CD14-positive monocyte (primary cell): ENCODE results near the gene EYA3. TPM values are rescaled to one million over a fixed set of nuclear protein-coding genes. Genes with fewer than 3 reads are reported as not detected.

Experiments
- DNase-seq, 3 donors: peaks; one replicate each; pipeline ENCODE4 v3.0.0-alpha.2; 2011 to 2022
- H2AFZ ChIP-seq: 2 replicates; pipeline ENCODE4 v1.6.0; 2012; ENCODE audit warnings: mild to moderate bottlenecking, low read depth, low read length, inconsistent platforms; ENCODE audit not compliant: insufficient read depth, poor library complexity, severe bottlenecking
- H3K27ac ChIP-seq, 2 donors: 1 replicate in 1 of 2; 2 replicates in 1 of 2; pipeline ENCODE4 v1.5.1; 2012 to 2013; ENCODE audit warnings: low read length in 2 of 2, control low read depth in 1 of 2, inconsistent platforms in 1 of 2, low read depth in 1 of 2, mild to moderate bottlenecking in 1 of 2
- H3K27me3 ChIP-seq, 2 donors: one replicate each; pipeline versions ENCODE4 v1.6.0 to v1.6.1; 2011 to 2013; ENCODE audit warnings: low read length in 2 of 2; ENCODE audit not compliant: control insufficient read depth in 2 of 2, insufficient read depth in 2 of 2
- H3K36me3 ChIP-seq, 2 donors: replicated peaks in 1 of 2; 1 replicate in 1 of 2; 2 replicates in 1 of 2; pipeline versions ENCODE4 v1.5.1 to v1.6.1; 2012 to 2013; ENCODE audit warnings: low read length in 2 of 2, control low read depth in 1 of 2, inconsistent platforms in 1 of 2, mild to moderate bottlenecking in 1 of 2; ENCODE audit not compliant: insufficient read depth in 2 of 2, control insufficient read depth in 1 of 2
- H3K4me1 ChIP-seq, 2 donors: 1 replicate in 1 of 2; 2 replicates in 1 of 2; pipeline versions ENCODE4 v1.5.1 to v1.6.1; 2012 to 2013; ENCODE audit warnings: low read length in 2 of 2, control low read depth in 1 of 2, inconsistent platforms in 1 of 2, mild to moderate bottlenecking in 1 of 2, moderate library complexity in 1 of 2; ENCODE audit not compliant: insufficient read depth in 2 of 2, control insufficient read depth in 1 of 2
- H3K4me2 ChIP-seq: replicated peaks from 2 replicates; pipeline ENCODE3; 2012; ENCODE audit warnings: low read length, moderate library complexity, mild to moderate bottlenecking; ENCODE audit not compliant: poor library complexity, severe bottlenecking; ENCODE audit errors: extremely low read depth
- H3K4me3 ChIP-seq, 3 experiments: fragments of 200-600 bp in 1 of 3; sonication (generic) in 1 of 3; replicated peaks in 1 of 3; 1 replicate in 2 of 3; 2 replicates in 1 of 3; pipeline ENCODE4 v1.5.1; 2011 to 2013; ENCODE audit warnings: low read length in 3 of 3, mild to moderate bottlenecking in 3 of 3, control low read depth in 2 of 3, low read depth in 2 of 3, inconsistent platforms in 1 of 3, moderate library complexity in 1 of 3
- H3K79me2 ChIP-seq: 2 replicates; pipeline ENCODE4 v1.6.0; 2012; ENCODE audit warnings: mild to moderate bottlenecking, control low read depth, inconsistent platforms, low read length, moderate library complexity; ENCODE audit not compliant: insufficient read depth
- H3K9ac ChIP-seq: 2 replicates; pipeline ENCODE4 v1.6.0; 2017; ENCODE audit warnings: low read length, mild to moderate bottlenecking; ENCODE audit not compliant: insufficient read depth, poor library complexity, severe bottlenecking
- H3K9me3 ChIP-seq, 2 donors: replicated peaks in 1 of 2; 1 replicate in 1 of 2; 2 replicates in 1 of 2; pipeline versions ENCODE4 v1.5.1 to v1.6.1; 2012 to 2013; ENCODE audit warnings: low read length in 2 of 2, control low read depth in 1 of 2; ENCODE audit not compliant: control insufficient read depth in 1 of 2, insufficient read depth in 1 of 2
- H4K20me1 ChIP-seq: 2 replicates; pipeline ENCODE4 v1.6.0; 2012; ENCODE audit warnings: mild to moderate bottlenecking, low read length, control low read depth, moderate library complexity; ENCODE audit not compliant: insufficient read depth
- H3K27ac Mint-ChIP-seq, 7 donors: one replicate each; pipeline ENCODE4 v1.8.0; 2020; ENCODE audit warnings: mild to moderate bottlenecking in 7 of 7, mixed read lengths in 7 of 7, moderate library complexity in 6 of 7, inconsistent platforms in 2 of 7
- H3K27me3 Mint-ChIP-seq, 3 donors: one replicate each; pipeline ENCODE4 v1.8.0; 2021 to 2022; ENCODE audit warnings: low read depth in 3 of 3, mild to moderate bottlenecking in 3 of 3, mixed read lengths in 3 of 3, moderate library complexity in 3 of 3, inconsistent platforms in 1 of 3
- H3K36me3 Mint-ChIP-seq, 2 donors: one replicate each; pipeline ENCODE4 v1.8.0; 2020; ENCODE audit warnings: mixed read lengths in 2 of 2, inconsistent platforms in 1 of 2, mild to moderate bottlenecking in 1 of 2
- H3K4me1 Mint-ChIP-seq: one replicate; pipeline ENCODE4 v1.8.0; 2020; ENCODE audit warnings: mild to moderate bottlenecking, mixed read lengths
- H3K4me3 Mint-ChIP-seq, 2 donors: one replicate each; pipeline ENCODE4 v1.8.0; 2020; ENCODE audit warnings: mild to moderate bottlenecking in 2 of 2, mixed read lengths in 2 of 2, moderate library complexity in 1 of 2
- H3K9me3 Mint-ChIP-seq, 7 donors: one replicate each; pipeline ENCODE4 v1.8.0; 2020 to 2022; ENCODE audit warnings: mixed read lengths in 7 of 7, mild to moderate bottlenecking in 6 of 7, moderate library complexity in 6 of 7, inconsistent platforms in 2 of 7
- WGBS: methylation state at CpG from one replicate; pipeline ENCODE4 v1.1.5; 2013; ENCODE audit warnings: missing lambda C conversion rate; ENCODE audit not compliant: insufficient coverage; 5-methylcytosine and 5-hydroxymethylcytosine counted together
- intact Hi-C, 2 donors: fragments of 100-400 bp; cut with micrococcal nuclease; formaldehyde crosslinking; loops; one replicate each; pipeline versions ENCODE4 v1.15.0 to v1.15.1; 2023
- polyA plus RNA-seq, 3 donors: library from polyadenylated mRNA; depleted of rRNA in 1 of 3; unstranded in 2 of 3; stranded (reverse) in 1 of 3; fragments of 300-500 nt in 2 of 3; fragments of >200 nt in 1 of 3; fragmentation: Illumina TruSeq in 2 of 3; gene quantifications; 1 replicate in 2 of 3; 2 replicates in 1 of 3; pipeline ENCODE4 v1.2.3, GENCODE V29; 2012 to 2021
- TF ChIP-seq, protein P1 (sequence below): fragments of 200-600 bp; IDR thresholded peaks from one replicate; pipeline ENCODE4 v1.8.0; 2022; ENCODE audit warnings: antibody characterized with exemption, mild to moderate bottlenecking

The EYA3 gene
- polyA plus RNA-seq, 3 donors = 3.3 to 21.1 (median 3.7) TPM

DNA sequence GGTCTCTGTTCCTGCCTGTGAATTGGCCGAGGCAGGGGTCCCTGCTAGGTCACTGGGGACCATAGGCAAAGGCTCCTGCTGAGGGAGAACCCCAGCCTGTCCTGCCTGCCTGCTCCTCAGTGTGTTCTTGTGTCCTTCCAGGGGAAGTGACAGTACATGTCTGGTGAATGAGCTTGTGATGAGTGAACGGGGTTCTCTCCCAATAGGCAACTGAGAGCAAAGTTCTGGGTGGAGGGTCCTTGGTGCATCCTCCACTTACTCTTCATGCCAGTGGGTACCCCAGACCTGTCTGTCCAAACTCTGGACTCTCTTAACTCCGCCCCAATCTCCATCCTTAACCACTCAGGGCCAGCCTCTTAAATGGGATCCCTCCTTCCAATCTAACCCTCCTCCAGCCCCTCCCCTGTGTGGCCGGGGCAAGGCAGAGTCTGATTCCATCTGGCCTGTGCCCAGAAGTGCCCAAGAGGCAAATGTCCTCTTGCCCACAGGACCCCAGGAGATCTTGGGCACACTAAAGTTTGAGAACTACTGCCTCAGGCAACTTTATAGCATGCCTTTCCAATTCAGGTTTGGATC, 126.7 kb downstream of the EYA3 start:
- peak overlapping the region in 1 of 2 donors; percentile 53 for H3K27ac ChIP-seq
- H3K27me3 ChIP-seq = no peaks in the 10 kb centered on the region
- WGBS = 92% methylated on average over 2 of the region's 4 CpGs
- Mint-ChIP-seq H3K9me3 (no peaks in the 10 kb centered on the region), H3K4me3 (peak overlapping the region; percentile 84 to 87), H3K27me3 (peaks cover 0 to 1% (median under 1%) of the 10 kb centered on the region in 3 donors), H3K4me1 (peaks cover 29% of the 10 kb centered on the region), H3K36me3 (peaks cover 36 to 39% of the 10 kb centered on the region in 2 donors), H3K27ac (peak overlapping the region; percentile 57 to 82 (median 73))
- no peaks in the 10 kb centered on the region for H3K9me3 ChIP-seq
- intact Hi-C loops = no loop called here
- H3K4me2 ChIP-seq = peak overlapping the region; percentile 97
- DNase-seq = no peak
- TF ChIP-seq, protein P1, sequence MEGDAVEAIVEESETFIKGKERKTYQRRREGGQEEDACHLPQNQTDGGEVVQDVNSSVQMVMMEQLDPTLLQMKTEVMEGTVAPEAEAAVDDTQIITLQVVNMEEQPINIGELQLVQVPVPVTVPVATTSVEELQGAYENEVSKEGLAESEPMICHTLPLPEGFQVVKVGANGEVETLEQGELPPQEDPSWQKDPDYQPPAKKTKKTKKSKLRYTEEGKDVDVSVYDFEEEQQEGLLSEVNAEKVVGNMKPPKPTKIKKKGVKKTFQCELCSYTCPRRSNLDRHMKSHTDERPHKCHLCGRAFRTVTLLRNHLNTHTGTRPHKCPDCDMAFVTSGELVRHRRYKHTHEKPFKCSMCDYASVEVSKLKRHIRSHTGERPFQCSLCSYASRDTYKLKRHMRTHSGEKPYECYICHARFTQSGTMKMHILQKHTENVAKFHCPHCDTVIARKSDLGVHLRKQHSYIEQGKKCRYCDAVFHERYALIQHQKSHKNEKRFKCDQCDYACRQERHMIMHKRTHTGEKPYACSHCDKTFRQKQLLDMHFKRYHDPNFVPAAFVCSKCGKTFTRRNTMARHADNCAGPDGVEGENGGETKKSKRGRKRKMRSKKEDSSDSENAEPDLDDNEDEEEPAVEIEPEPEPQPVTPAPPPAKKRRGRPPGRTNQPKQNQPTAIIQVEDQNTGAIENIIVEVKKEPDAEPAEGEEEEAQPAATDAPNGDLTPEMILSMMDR = no peak
- peaks cover 30 to 36% of the 10 kb centered on the region in 2 donors for H3K4me1 ChIP-seq
- H3K36me3 ChIP-seq = peaks cover 31 to 38% of the 10 kb centered on the region in 2 donors
- H3K4me3 ChIP-seq = peak overlapping the region in 1 of 3 experiments; percentile 78
- H4K20me1 ChIP-seq = peaks cover 22% of the 10 kb centered on the region
- H3K9ac ChIP-seq = no peak overlapping the region
- H3K79me2 ChIP-seq = peaks cover 25% of the 10 kb centered on the region
- H2AFZ ChIP-seq = no peak overlapping the region

DNA sequence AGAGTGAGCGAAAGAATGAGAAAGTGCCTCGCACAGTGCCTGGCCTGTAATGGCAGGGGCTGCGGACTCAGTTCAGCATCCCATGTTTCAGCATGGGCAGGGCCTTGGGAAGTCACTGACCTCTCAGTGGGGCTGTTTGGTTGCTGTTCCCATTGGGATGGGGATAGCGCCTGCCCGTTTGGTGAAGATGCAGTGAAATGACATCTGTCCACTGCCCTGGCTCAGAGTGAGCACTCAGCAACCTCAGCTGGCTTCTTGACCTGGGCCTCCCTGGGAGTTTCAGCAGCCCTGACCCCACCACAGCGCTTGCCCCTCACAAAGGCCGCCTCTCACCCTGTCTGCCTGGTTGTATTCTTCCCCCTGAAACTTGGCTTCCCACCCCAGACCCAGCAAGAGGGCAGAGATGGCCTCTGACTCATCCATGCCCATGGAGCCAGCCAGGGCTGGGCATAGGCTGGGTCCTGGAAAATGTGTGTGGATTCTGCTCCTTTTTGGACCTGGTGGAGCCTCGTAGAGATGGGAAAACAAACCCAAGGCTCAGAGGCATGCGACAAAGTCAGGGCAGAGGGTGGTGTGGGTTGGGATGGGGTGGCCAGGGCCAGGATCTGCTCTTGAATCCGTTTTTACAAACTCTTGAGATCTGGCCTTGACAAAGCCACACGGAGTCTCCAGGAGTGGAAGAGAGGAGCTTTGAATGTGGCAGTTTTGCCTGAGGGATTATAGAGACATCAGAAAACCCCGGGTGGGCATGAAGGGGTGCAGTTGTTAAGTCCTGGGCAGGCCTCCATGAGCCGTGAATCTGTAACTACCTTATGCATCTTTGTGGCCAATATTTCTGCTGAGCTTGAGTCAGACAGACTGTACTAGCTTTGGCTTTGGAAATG, 127.4 kb downstream of the EYA3 start:
- peaks cover 22% of the 10 kb centered on the region for H4K20me1 ChIP-seq
- H3K27ac ChIP-seq = peak overlapping the region; percentile 41 to 53
- peaks cover 24 to 31% of the 10 kb centered on the region in 2 donors for H3K36me3 ChIP-seq
- peaks cover 0 to under 1% (median 0%) of the 10 kb centered on the region in 7 donors for H3K9me3 Mint-ChIP-seq
- H3K79me2 ChIP-seq = peaks cover 25% of the 10 kb centered on the region
- peak in 1 of 3 donors; percentile 22 for DNase-seq
- peak overlapping the region; percentile 47 to 78 (median 66) for H3K4me3 ChIP-seq
- H3K36me3 Mint-ChIP-seq = peaks cover 29 to 35% of the 10 kb centered on the region in 2 donors
- peak overlapping the region; percentile 97 for H3K4me2 ChIP-seq
- H3K27me3 ChIP-seq = no peaks in the 10 kb centered on the region
- intact Hi-C loops = no loop called here
- peak overlapping the region; percentile 76 for H3K9ac ChIP-seq
- H2AFZ ChIP-seq = peak overlapping the region; percentile 93
- whole genome bisulfite sequencing = 81% methylated on average over 9 of the region's 13 CpGs
- TF ChIP-seq, protein P1 = no peak
- peaks cover 0 to 2% (median 1%) of the 10 kb centered on the region in 3 donors for H3K27me3 Mint-ChIP-seq
- no peaks in the 10 kb centered on the region for H3K9me3 ChIP-seq
- H3K4me1 Mint-ChIP-seq = peaks cover 29% of the 10 kb centered on the region
- peak overlapping the region; percentile 84 to 87 for H3K4me3 Mint-ChIP-seq
- peaks cover 30 to 36% of the 10 kb centered on the region in 2 donors for H3K4me1 ChIP-seq
- H3K27ac Mint-ChIP-seq = peak overlapping the region; percentile 59 to 87 (median 74)
